Heart left ventricle (tissue), 16 donors: ENCODE data around the gene SAXO1. TPM values are rescaled to one million over a fixed set of nuclear protein-coding genes. Genes with fewer than 3 reads are reported as not detected.
"Not testable (repeated sequence)": the region's sequence is repeated elsewhere in the genome, so short reads cannot be mapped to it uniquely, and the experiment has no call there.

Source experiments
- ATAC-seq, 4 donors: fragments of 200-7000 bp; cut with Tn5 transposase; one replicate each; pipeline ENCODE4 v1.9.1; 2020 to 2022; ENCODE audit warnings: moderate library complexity in 4 of 4, mild to moderate bottlenecking in 3 of 4, moderate number of reproducible peaks in 1 of 4
- DNase-seq, 5 donors: peaks; one replicate each; pipeline ENCODE4 v3.0.0-alpha.2; 2020
- H3K27ac ChIP-seq, 12 donors: fragments of 200-600 bp; sonication (generic) in 4 of 12; one replicate each; pipeline versions ENCODE4 v1.5.0 to v1.8.0; 2016 to 2022; ENCODE audit warnings: mild to moderate bottlenecking in 2 of 12
- H3K27me3 ChIP-seq, 9 donors: fragments of 200-600 bp; sonication (generic) in 2 of 9; one replicate each; pipeline versions ENCODE4 v1.5.1 to v1.8.0; 2016 to 2022; ENCODE audit warnings: mild to moderate bottlenecking in 3 of 9
- H3K36me3 ChIP-seq, 9 donors: fragments of 200-600 bp; sonication (generic) in 2 of 9; one replicate each; pipeline versions ENCODE4 v1.5.0 to v1.8.0; 2018 to 2022; ENCODE audit warnings: mild to moderate bottlenecking in 2 of 9
- H3K4me1 ChIP-seq, 12 donors: fragments of 200-600 bp; sonication (generic) in 4 of 12; one replicate each; pipeline versions ENCODE4 v1.5.0 to v1.8.0; 2016 to 2022; ENCODE audit warnings: mild to moderate bottlenecking in 3 of 12
- H3K4me3 ChIP-seq, 12 donors: fragments of 200-600 bp; sonication (generic) in 4 of 12; one replicate each; pipeline versions ENCODE4 v1.5.0 to v1.8.0; 2017 to 2022; ENCODE audit warnings: mild to moderate bottlenecking in 9 of 12, moderate library complexity in 4 of 12
- H3K9me3 ChIP-seq, 12 donors: fragments of 200-600 bp; sonication (generic) in 4 of 12; one replicate each; pipeline versions ENCODE4 v1.5.0 to v1.8.0; 2016 to 2022; ENCODE audit warnings: mild to moderate bottlenecking in 1 of 12
- CTCF ChIP-seq, 12 donors: fragments of 200-600 bp; sonication (generic) in 4 of 12; IDR thresholded peaks; one replicate each; pipeline versions ENCODE4 v1.5.0 to v1.8.0; 2018 to 2022; ENCODE audit warnings: antibody characterized with exemption in 12 of 12, mild to moderate bottlenecking in 5 of 12
- POLR2A ChIP-seq, 2 donors: fragments of 450-650 bp; IDR thresholded peaks; one replicate each; pipeline ENCODE4 v1.6.1; 2017; ENCODE audit warnings: antibody characterized with exemption in 2 of 2, mild to moderate bottlenecking in 2 of 2, moderate library complexity in 2 of 2
- WGBS, 4 donors: extraction: QIAGEN DNeasy Blood & Tissue Kit in 2 of 4; methylation state at CpG; one replicate each; pipeline versions ENCODE4 v1.1.5 to v1.1.7; 2013 to 2018; 5-methylcytosine and 5-hydroxymethylcytosine counted together
- intact Hi-C, 10 donors: fragments of 100-400 bp; cut with DNase I; formaldehyde crosslinking; loops; one replicate each; pipeline versions ENCODE4 v1.11.1 to v1.14.2; 2022
- polyA plus RNA-seq, 2 donors: library from polyadenylated mRNA; stranded (reverse); fragments of 200-250 nt; gene quantifications; one replicate each; pipeline ENCODE4 v1.2.3, GENCODE V29; 2013
- total RNA-seq, 9 donors: library from RNA; depleted of rRNA in 2 of 9; stranded (reverse); fragments of >200 nt in 2 of 9; fragmentation: NEBNext Ultra II Directional in 3 of 9; extraction: Animal tissue kit (Norgen Biotek cat#: 25700) in 3 of 9; gene quantifications; one replicate each; pipeline versions ENCODE4 v1.1.0 to v1.2.4, GENCODE V29; 2016 to 2023
- donor health status: ischemic (EF 13 %, LVEDD 7.1; RV severe dilation, severe dysfunction).
- donor health status: healthy with polysubstance abuse.
- donor health status: DM: no; HTN: yes; CAD: no.
- donor health status: DM: no; HTN: no; CAD: no.
- donor health status: ischemic (EF 25% LVEDD 6.9; RV normal size, moderate dysfunction).
- donor health status: ischemic (EF 25% LVEDD 5.7; RV mildly dilated, moderate dysfunction).
- donor health status: healthy.
- donor health status: DM: yes; HTN: yes; CAD: no.
- donor health status: ischemic (EF 35%, LVEDD 5.7; RV mildly dilated, moderate dysfunction).
- donor health status: nonischemic (EF 11% LVEDD 7.7; RV severe dilation, severe dysfunction).
- donor health status: DM: yes; HTN: yes; CAD: no.
- donor health status: PGD.
- donor health status: ischemic (EF 29% LVEDD 5.4; RV normal size, mild dysfunction).
- donor health status: nonischemic (EF 23%, LVEDD 6.1; RV moderate dilation, normal function).

The SAXO1 gene
- total and polyA plus RNA-seq, 11 donors = 0.09 to 0.21 (median 0.11) TPM; not detected in 8

- ATAC-seq = no peak
- H3K4me3 ChIP-seq = no peak overlapping the region
- 93 to 96% (median 94%) methylated on average over 18 to 22 of the region's 22 CpGs for WGBS, 4 donors
- H3K27me3 ChIP-seq = peaks cover 0 to 7% (median 0%) of the 10 kb centered on the region in 9 donors
- H3K36me3 ChIP-seq = no peaks in the 10 kb centered on the region
- H3K9me3 ChIP-seq = no peaks in the 10 kb centered on the region
- intact Hi-C loops = loop anchor here in 8 of 10 donors (2.0 to 10.0 kb wide), 13 partner anchors 163 to 1216 kb away; no protein-coding TSS in a partner anchor
- H3K27ac ChIP-seq = no peak overlapping the region
- DNase-seq = no peak
- peaks cover 0 to 3% (median 0%) of the 10 kb centered on the region in 12 donors for H3K4me1 ChIP-seq
- TF ChIP-seq POLR2A (IDR thresholded peaks at IDR 0.05) = no peak
- no peak for TF ChIP-seq CTCF (IDR thresholded peaks at IDR 0.05)
These were observed 5.2 kb downstream of the SAXO1 start for GRCh38 chr9:19027825-19028224.

- TF ChIP-seq POLR2A (IDR thresholded peaks at IDR 0.05) (no peak), CTCF (IDR thresholded peaks at IDR 0.05) (no peak)
- ATAC-seq (no peak), DNase-seq (no peak)
- intact Hi-C loops = loop anchor here in 8 of 10 donors (5.0 to 10.0 kb wide), 11 partner anchors 162 to 1214 kb away; no protein-coding TSS in a partner anchor
- 93 to 95% (median 94%) methylated on average over 6 of the region's 6 CpGs for WGBS, 4 donors
- Histone ChIP-seq H3K4me3 (no peak overlapping the region), H3K36me3 (no peaks in the 10 kb centered on the region), H3K27ac (no peak overlapping the region), H3K9me3 (no peaks in the 10 kb centered on the region), H3K4me1 (peaks cover 0 to 3% (median 0%) of the 10 kb centered on the region in 12 donors), H3K27me3 (peaks cover 0 to 7% (median 0%) of the 10 kb centered on the region in 9 donors)
These were observed 6.6 kb downstream of the SAXO1 start for GRCh38 chr9:19026375-19026774.

GRCh38 chr9:19023078-19023477 lies 9.9 kb downstream of the SAXO1 start:
- Histone ChIP-seq H3K27ac (no peak overlapping the region), H3K27me3 (no peaks in the 10 kb centered on the region), H3K36me3 (no peaks in the 10 kb centered on the region), H3K9me3 (no peaks in the 10 kb centered on the region), H3K4me3 (no peak overlapping the region), H3K4me1 (no peaks in the 10 kb centered on the region)
- ATAC-seq (no peak), DNase-seq (no peak)
- no peak for TF ChIP-seq POLR2A (IDR thresholded peaks at IDR 0.05)
- intact Hi-C loops = loop anchor here in 6 of 10 donors (10.0 kb wide), 5 partner anchors 158 to 1208 kb away; no protein-coding TSS in a partner anchor
- 84 to 89% (median 88%) methylated on average over 5 of the region's 5 CpGs for WGBS, 4 donors

GRCh38 chr9:19022206-19022605 lies 10.8 kb downstream of the SAXO1 start:
- H3K27ac ChIP-seq = no peak overlapping the region
- no peaks in the 10 kb centered on the region for H3K36me3 ChIP-seq
- no peaks in the 10 kb centered on the region for H3K4me1 ChIP-seq
- H3K27me3 ChIP-seq = no peaks in the 10 kb centered on the region
- H3K4me3 ChIP-seq = no peak overlapping the region
- ATAC-seq = no peak
- intact Hi-C loops = loop anchor here in 6 of 10 donors (10.0 kb wide), 5 partner anchors 157 to 1207 kb away; no protein-coding TSS in a partner anchor
- H3K9me3 ChIP-seq = no peaks in the 10 kb centered on the region
- TF ChIP-seq CTCF (IDR thresholded peaks at IDR 0.05) (no peak), POLR2A (IDR thresholded peaks at IDR 0.05) (no peak)
- no peak for DNase-seq
- 93 to 100% (median 97%) methylated on average over 2 of the region's 2 CpGs for WGBS, 4 donors

- ATAC-seq, H3K9me3 ChIP-seq, H3K4me1 ChIP-seq, DNase-seq, H3K4me3 ChIP-seq, H3K27me3 ChIP-seq, H3K27ac ChIP-seq, H3K36me3 ChIP-seq: not testable (repeated sequence)
- intact Hi-C loops = loop anchor here in 6 of 10 donors (10.0 kb wide), 5 partner anchors 157 to 1207 kb away; no protein-coding TSS in a partner anchor
- 95 to 98% (median 96%) methylated on average over 2 of the region's 2 CpGs for WGBS, 4 donors
These were observed 11.4 kb downstream of the SAXO1 start for GRCh38 chr9:19021649-19022048.
